ENCODE measurements around the gene HES2.

HES2 gene, protein sequence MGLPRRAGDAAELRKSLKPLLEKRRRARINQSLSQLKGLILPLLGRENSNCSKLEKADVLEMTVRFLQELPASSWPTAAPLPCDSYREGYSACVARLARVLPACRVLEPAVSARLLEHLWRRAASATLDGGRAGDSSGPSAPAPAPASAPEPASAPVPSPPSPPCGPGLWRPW

DNA sequence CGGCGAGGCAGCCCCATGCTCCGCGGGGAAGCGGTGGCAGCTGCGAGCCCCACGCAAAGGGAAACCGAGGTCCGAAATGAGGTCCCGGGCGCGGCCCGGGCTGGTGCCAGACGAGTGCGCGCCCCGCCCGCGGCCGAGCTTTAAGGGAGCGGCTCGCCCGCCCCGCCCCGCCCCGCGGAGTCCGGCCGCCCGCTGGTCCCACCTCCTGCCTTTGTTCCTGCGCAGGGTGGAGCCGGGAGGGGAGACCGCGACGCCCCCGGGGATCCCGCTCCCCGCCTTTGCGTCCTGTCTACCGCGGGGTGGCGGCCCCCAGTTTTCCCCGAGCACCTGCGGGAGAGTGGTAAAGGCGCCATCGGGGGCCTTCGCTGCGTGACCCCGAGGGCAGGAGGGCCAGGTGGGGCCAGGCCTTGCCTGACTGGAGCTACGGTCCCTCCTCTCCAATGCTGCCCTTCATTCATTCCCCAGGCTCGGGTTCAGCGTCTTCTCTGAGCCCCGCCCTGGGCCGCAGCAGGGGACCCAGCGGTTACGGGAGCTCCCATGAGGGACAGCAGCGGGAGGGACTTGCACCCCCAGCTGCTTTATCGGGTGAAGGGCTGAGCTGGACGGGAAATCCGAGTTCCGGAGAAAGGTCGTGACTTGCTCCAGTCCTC lies at the start of gene HES2:
TSS of gene HES2 (minus strand) at position 116 of the 650 bp plus-strand sequence. CDS start at position 17, 99 bp downstream.
- TF ChIP-seq TCF12 (IDR thresholded peaks at IDR 0.05; ENCODE audit: low read depth), result peak; percentile 89
- TF ChIP-seq, protein P1, sequence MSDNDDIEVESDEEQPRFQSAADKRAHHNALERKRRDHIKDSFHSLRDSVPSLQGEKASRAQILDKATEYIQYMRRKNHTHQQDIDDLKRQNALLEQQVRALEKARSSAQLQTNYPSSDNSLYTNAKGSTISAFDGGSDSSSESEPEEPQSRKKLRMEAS (IDR thresholded peaks at IDR 0.05), result peak; percentile 52; the same call in 1 of the 2 replicates
- TF ChIP-seq RAD21 (IDR thresholded peaks at IDR 0.05; ENCODE audit: low read depth), result no peak
- TF ChIP-seq EP300 (IDR thresholded peaks at IDR 0.05; ENCODE audit: borderline replicate concordance), result peak; percentile 78
- TF ChIP-seq TEAD4 (IDR thresholded peaks at IDR 0.05), result no peak; the same call in 1 of the 2 replicates
- TF ChIP-seq ZBTB7A (IDR thresholded peaks at IDR 0.05; ENCODE audit: low read depth), result peak; percentile 94
- TF ChIP-seq TAF1 (IDR thresholded peaks at IDR 0.05; ENCODE audit: low read depth), result 0 out of 2 replicates have a peak, but pooled peaks have one; percentile 8
- peak; percentile 43 for TF ChIP-seq FOXM1 (IDR thresholded peaks at IDR 0.05; ENCODE audit: borderline replicate concordance, low read depth)

DNA sequence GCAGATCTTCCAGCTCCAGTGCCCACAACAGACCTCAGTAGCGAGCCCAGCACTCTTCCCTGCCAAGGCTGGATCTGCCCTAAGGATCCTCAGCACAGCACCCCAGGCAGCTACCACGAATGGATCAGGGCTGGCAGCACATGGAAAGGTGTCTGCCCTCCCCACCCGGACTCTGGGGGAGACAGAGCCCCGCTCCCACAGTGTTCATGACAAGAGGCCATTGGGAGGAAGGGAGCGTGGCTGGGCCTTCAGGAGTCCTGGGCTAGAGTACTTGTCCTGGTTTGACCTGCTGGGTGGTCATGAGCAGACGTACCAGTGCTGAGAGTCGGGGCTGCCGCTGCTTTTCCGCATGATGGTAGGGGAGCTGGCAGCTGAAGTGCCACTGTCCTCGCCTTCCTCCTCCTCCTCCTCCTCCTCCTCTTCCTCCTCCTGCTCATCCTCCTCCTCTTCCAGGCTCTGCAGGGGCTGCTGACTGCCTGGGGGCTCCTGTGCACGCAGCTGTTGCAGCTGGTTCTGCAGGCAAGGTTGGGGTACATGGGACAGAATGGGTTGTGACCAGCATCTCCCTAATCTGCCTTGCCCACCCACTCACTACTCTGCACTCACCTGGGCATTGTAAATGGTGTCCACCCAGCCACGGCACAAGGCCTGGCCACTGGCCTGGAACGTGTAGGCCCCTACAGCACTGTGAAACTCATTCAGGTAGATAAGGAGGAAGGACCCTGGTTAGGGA lies 49.2 kb upstream of the HES2 start:
- TF ChIP-seq TCF12 (IDR thresholded peaks at IDR 0.05; ENCODE audit: low read depth) (no peak), TEAD4 (IDR thresholded peaks at IDR 0.05) (0 out of 2 replicates have a peak, but pooled peaks have one; percentile 8)

DNA sequence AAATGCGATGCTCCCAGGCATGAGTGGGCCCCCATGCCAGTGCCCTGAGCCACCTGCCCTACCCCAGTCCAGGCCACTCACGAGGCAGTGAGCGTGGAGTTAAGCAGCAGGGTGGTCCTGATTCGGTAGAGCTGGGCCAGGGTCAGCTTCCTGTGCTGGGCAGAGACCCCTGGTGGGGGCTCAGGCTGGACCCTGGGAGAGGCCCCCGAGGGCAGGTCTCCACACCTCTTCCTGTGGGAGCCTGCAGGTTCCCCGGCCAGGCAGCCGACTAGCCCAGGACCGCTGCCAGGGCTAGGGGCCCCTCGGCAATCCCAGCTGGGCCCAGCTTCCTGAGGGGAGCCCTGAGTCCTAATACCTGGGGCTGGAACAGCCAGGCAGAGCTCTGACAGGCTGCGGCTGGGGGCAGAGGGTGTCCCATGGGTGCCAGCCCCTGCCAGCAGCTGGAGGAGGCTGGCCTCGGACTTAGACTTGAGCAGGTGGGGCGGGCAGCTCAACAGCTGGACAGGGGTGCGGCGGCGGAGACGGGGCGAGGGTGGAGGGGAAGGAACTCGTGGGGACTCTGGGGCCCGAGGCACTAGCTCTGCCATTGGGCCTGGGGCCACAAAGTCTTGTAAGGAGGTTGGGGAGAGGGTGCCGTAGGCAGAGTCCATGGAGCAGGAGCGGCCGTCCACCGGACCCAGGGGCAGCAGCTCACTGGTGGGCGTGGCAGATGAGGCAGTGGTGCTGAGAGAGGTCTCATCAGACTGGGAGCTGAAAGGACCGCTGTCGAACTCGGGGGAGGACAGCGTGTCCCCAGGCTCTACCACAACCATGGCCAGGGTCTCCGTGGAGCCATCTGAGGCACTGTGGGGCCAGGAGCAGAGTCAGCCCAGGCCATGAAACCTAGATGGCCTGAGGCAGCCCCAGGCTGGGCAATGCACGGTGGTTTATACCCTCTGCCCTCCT lies 48.3 kb upstream of the HES2 start:
- TF ChIP-seq FOXM1 (IDR thresholded peaks at IDR 0.05; ENCODE audit: borderline replicate concordance, low read depth), result no peak
- TF ChIP-seq EGR1 (IDR thresholded peaks at IDR 0.05), result no peak
- no peak for TF ChIP-seq CEBPB (IDR thresholded peaks at IDR 0.05)
- TF ChIP-seq, protein P2, sequence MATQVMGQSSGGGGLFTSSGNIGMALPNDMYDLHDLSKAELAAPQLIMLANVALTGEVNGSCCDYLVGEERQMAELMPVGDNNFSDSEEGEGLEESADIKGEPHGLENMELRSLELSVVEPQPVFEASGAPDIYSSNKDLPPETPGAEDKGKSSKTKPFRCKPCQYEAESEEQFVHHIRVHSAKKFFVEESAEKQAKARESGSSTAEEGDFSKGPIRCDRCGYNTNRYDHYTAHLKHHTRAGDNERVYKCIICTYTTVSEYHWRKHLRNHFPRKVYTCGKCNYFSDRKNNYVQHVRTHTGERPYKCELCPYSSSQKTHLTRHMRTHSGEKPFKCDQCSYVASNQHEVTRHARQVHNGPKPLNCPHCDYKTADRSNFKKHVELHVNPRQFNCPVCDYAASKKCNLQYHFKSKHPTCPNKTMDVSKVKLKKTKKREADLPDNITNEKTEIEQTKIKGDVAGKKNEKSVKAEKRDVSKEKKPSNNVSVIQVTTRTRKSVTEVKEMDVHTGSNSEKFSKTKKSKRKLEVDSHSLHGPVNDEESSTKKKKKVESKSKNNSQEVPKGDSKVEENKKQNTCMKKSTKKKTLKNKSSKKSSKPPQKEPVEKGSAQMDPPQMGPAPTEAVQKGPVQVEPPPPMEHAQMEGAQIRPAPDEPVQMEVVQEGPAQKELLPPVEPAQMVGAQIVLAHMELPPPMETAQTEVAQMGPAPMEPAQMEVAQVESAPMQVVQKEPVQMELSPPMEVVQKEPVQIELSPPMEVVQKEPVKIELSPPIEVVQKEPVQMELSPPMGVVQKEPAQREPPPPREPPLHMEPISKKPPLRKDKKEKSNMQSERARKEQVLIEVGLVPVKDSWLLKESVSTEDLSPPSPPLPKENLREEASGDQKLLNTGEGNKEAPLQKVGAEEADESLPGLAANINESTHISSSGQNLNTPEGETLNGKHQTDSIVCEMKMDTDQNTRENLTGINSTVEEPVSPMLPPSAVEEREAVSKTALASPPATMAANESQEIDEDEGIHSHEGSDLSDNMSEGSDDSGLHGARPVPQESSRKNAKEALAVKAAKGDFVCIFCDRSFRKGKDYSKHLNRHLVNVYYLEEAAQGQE (IDR thresholded peaks at IDR 0.05; ENCODE audit: low read depth), result no peak
- TF ChIP-seq, protein P3, sequence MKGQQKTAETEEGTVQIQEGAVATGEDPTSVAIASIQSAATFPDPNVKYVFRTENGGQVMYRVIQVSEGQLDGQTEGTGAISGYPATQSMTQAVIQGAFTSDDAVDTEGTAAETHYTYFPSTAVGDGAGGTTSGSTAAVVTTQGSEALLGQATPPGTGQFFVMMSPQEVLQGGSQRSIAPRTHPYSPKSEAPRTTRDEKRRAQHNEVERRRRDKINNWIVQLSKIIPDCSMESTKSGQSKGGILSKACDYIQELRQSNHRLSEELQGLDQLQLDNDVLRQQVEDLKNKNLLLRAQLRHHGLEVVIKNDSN (IDR thresholded peaks at IDR 0.05), result no peak
- TF ChIP-seq RAD21 (IDR thresholded peaks at IDR 0.05; ENCODE audit: low read depth), result no peak
- peak; percentile 73; the same call in 1 of the 2 replicates for TF ChIP-seq ZBTB7A (IDR thresholded peaks at IDR 0.05; ENCODE audit: low read depth)
- 0 out of 2 replicates have a peak, but pooled peaks have one; percentile 25 for TF ChIP-seq TCF12 (IDR thresholded peaks at IDR 0.05; ENCODE audit: low read depth)
- TF ChIP-seq TAF1 (IDR thresholded peaks at IDR 0.05; ENCODE audit: low read depth), result peak; percentile 17; the same call in 1 of the 2 replicates
- TF ChIP-seq EP300 (IDR thresholded peaks at IDR 0.05; ENCODE audit: borderline replicate concordance), result no peak
- TF ChIP-seq, protein P1 (IDR thresholded peaks at IDR 0.05), result no peak
- 0 out of 2 replicates have a peak, but pooled peaks have one; percentile 20 for TF ChIP-seq YY1 (IDR thresholded peaks at IDR 0.05; ENCODE audit: low read depth)
- no peak for TF ChIP-seq TEAD4 (IDR thresholded peaks at IDR 0.05)
- TF ChIP-seq NFIC (IDR thresholded peaks at IDR 0.05), result no peak
- TF ChIP-seq CREB1 (IDR thresholded peaks at IDR 0.05; ENCODE audit: low read depth), result no peak

DNA sequence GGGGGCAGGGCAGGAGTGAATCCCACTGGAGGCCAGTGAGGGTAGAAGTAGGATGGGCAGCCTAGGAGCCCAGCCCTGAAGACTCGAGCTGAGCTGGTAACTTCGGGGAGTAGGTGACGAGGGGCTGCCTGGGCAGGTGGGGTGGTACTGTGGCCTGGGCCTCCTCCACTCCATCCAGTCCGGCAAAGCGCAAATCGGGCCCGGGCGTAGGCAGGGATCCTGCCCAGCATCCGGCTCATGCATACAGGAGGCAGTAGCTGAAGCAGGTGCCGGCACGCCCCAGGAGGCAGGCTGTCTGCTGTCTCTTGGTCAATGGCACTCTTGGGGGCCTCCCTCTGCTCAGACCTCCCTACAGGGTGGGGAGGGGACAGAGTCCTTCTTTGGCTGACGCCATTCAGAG lies 47.5 kb upstream of the HES2 start:
- no peak for TF ChIP-seq YY1 (IDR thresholded peaks at IDR 0.05; ENCODE audit: low read depth)
- no peak for TF ChIP-seq TAF1 (IDR thresholded peaks at IDR 0.05; ENCODE audit: low read depth)
- TF ChIP-seq NFIC (IDR thresholded peaks at IDR 0.05), result no peak
- no peak for TF ChIP-seq EGR1 (IDR thresholded peaks at IDR 0.05)
- TF ChIP-seq TCF12 (IDR thresholded peaks at IDR 0.05; ENCODE audit: low read depth), result 0 out of 2 replicates have a peak, but pooled peaks have one; percentile 11

DNA sequence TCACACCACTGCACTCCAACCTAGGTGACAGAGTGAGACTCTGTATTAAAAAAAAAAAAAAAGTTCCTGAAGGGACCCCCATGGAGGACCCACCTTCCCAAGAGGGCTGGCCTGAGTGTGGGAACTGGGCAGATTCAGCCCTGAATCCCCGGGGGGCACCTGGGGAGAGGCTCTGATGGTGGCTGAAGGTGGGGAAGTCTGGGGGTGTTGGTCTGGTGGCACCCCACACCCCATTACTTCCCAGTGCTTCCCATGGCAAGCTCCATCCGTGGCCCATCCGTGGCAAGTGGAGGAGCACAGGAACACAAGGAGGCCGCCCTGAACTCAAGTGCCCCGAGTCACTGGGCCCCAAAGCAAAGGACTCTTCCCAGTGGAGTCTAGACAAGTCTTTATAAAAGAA lies 47.0 kb upstream of the HES2 start:
- TF ChIP-seq EGR1 (IDR thresholded peaks at IDR 0.05), result no peak

DNA sequence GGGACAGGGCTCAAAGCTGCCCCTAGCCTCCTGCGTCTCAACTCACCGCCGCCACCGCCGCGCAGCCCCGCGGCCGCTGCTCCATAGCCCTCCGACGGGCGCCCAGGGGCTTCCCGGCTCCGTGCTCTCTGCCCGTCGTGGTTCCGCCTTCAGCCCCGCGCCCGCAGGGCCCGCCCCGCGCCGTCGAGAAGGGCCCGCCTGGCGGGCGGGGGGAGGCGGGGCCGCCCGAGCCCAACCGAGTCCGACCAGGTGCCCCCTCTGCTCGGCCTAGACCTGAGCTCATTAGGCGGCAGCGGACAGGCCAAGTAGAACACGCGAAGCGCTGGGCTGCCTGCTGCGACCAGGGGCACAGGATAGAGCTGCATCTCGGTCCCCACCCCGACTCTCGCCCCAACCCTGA lies 46.3 kb upstream of the HES2 start, which contains the start of gene TNFRSF25:
TSS of gene TNFRSF25 (minus strand) at position 151 of the 400 bp plus-strand sequence. CDS start at position 85, 66 bp downstream.
- TF ChIP-seq TEAD4 (IDR thresholded peaks at IDR 0.05), result no peak
- no peak for TF ChIP-seq FOXM1 (IDR thresholded peaks at IDR 0.05; ENCODE audit: borderline replicate concordance, low read depth)
- TF ChIP-seq YY1 (IDR thresholded peaks at IDR 0.05; ENCODE audit: low read depth), result no peak
- no peak for TF ChIP-seq TAF1 (IDR thresholded peaks at IDR 0.05; ENCODE audit: low read depth)
- TF ChIP-seq, protein P2 (IDR thresholded peaks at IDR 0.05; ENCODE audit: low read depth), result no peak
- no peak for TF ChIP-seq EGR1 (IDR thresholded peaks at IDR 0.05)
- TF ChIP-seq CEBPB (IDR thresholded peaks at IDR 0.05), result no peak
- TF ChIP-seq NFIC (IDR thresholded peaks at IDR 0.05), result no peak
- TF ChIP-seq, protein P1 (IDR thresholded peaks at IDR 0.05), result no peak
- no peak for TF ChIP-seq ZBTB7A (IDR thresholded peaks at IDR 0.05; ENCODE audit: low read depth)
- TF ChIP-seq EP300 (IDR thresholded peaks at IDR 0.05; ENCODE audit: borderline replicate concordance), result no peak
- TF ChIP-seq CREB1 (IDR thresholded peaks at IDR 0.05; ENCODE audit: low read depth), result no peak
- TF ChIP-seq, protein P3 (IDR thresholded peaks at IDR 0.05), result no peak
- no peak for TF ChIP-seq RAD21 (IDR thresholded peaks at IDR 0.05; ENCODE audit: low read depth)
- no peak for TF ChIP-seq TCF12 (IDR thresholded peaks at IDR 0.05; ENCODE audit: low read depth)
